IPS-20b (cell line): ENCODE measurements around the gene USP49.

ENCODE experiments used
- H3K27ac ChIP-seq: one replicate; pipeline ENCODE4 v1.5.1; 2013; ENCODE audit warnings: low read length
- H3K27me3 ChIP-seq: 2 replicates; pipeline ENCODE4 v1.6.1; 2013; ENCODE audit warnings: mild to moderate bottlenecking, low read length, inconsistent platforms; ENCODE audit not compliant: insufficient read depth
- H3K36me3 ChIP-seq: 2 replicates; pipeline ENCODE4 v1.6.1; 2013; ENCODE audit warnings: low read depth, mild to moderate bottlenecking, inconsistent platforms, low read length, moderate library complexity; ENCODE audit not compliant: insufficient read depth
- H3K4me1 ChIP-seq: 2 replicates; pipeline ENCODE4 v1.6.1; 2013; ENCODE audit warnings: mild to moderate bottlenecking, control low read depth, inconsistent platforms, low read length, moderate library complexity; ENCODE audit not compliant: insufficient read depth
- H3K4me3 ChIP-seq: 2 replicates; pipeline ENCODE4 v1.5.1; 2013; ENCODE audit warnings: mild to moderate bottlenecking, low read length, inconsistent platforms
- H3K9ac ChIP-seq: 2 replicates; pipeline ENCODE4 v1.6.1; 2013; ENCODE audit warnings: low read depth, mild to moderate bottlenecking, inconsistent platforms, low read length, moderate library complexity
- H3K9me3 ChIP-seq: 2 replicates; pipeline ENCODE4 v1.6.1; 2013; ENCODE audit warnings: mild to moderate bottlenecking, low read depth, low read length, inconsistent platforms; ENCODE audit not compliant: insufficient read depth

USP49 gene

DNA sequence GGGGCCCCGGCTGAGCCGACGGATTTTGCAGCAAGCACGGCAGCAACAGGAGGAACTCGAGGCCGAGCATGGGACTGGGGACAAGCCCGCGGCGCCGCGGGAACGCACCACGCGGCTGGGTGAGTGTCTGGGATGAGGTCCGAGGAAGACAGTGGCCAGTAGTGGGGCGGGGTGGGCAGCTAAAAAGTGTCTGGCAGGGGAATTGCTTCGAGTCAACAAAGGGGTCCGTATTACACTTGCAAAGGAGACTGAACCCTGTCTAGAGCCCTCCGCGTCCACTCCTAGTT, 26.5 kb upstream of the USP49 start:
- H3K9ac ChIP-seq: peak overlapping the region; percentile 97
- peaks cover 10% of the 10 kb centered on the region for H3K4me1 ChIP-seq
- peak overlapping the region; percentile 91 for H3K27ac ChIP-seq
- H3K27me3 ChIP-seq: no peaks in the 10 kb centered on the region
- H3K36me3 ChIP-seq: peaks cover 29% of the 10 kb centered on the region
- no peaks in the 10 kb centered on the region for H3K9me3 ChIP-seq
- H3K4me3 ChIP-seq: peak overlapping the region; percentile 95

DNA sequence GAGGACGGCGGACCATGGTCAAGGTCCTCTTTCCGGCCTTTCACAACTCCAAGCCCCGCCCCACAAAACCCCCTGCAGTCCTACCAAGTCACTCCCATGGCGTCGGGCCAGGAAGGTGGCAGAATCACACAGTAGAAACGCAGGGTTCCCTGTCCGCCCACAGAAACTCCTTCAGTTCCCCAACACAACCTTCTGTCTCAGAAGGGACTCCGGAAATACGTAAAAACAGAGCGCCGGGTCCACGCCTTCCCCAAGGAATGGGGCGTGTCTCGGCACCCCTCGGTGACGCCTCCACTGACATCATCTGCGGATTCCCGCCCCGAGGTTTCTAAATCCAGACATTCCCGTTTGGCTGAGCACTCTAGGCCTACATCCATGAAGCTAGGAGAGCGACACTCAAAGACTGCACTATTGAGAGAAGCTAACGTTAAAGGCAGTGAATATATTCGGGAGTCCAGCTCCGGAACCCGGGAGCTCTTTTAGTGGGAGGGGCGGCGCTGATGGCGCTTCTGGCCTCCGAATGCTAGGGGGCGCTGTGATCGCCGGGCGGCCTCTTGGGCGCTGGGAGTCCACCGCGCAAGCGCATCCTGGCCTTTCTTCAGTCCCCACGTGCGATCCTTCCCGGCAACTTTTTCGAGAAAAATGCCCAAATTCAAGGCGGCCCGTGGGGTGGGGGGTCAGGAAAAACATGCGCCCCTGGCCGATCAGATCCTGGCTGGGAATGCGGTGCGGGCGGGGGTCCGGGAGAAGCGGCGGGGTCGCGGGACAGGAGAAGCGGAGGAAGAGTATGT, 25.9 kb upstream of the USP49 start, which contains the start of the genes BYSL and MED20:
Gene BYSL, plus strand, starts transcription at position 579 of the 791 bp plus-strand sequence. Its CDS starts 64 bp downstream, at position 643.
Gene MED20, minus strand, starts transcription at position 219 of the 791 bp plus-strand sequence. Its CDS starts 121 bp downstream, at position 98.
- Histone ChIP-seq H3K9ac (peak within 1 kb of the TSS; percentile 97), H3K9me3 (no peaks in the 10 kb centered on the region), H3K36me3 (peaks cover 31% of the 10 kb centered on the region), H3K27me3 (no peaks in the 10 kb centered on the region), H3K4me3 (peak within 1 kb of the TSS; percentile 95), H3K4me1 (peaks cover 10% of the 10 kb centered on the region), H3K27ac (peak within 1 kb of the TSS; percentile 91)

DNA sequence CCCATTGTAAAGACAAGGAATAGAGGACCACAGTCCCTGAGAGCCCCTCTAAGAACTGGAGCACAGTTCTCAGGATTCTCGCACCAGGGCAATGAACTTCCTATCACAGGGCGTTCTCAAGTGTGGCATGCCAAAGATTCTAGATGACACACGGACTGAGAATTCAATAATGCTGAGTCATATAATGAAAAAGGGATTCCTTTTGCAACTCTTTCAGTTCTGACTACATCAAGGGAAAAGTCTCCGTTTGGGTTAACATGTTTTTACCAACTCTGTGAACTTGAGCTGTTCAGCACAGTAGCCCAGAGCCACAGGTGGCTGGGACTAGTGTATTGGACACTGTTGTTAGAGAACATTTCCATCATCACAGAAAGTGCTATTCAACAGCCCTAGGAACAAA, 22.4 kb upstream of the USP49 start:
- Histone ChIP-seq H3K9ac (no peak overlapping the region), H3K9me3 (no peaks in the 10 kb centered on the region), H3K36me3 (peaks cover 32% of the 10 kb centered on the region), H3K27ac (no peak overlapping the region), H3K27me3 (no peaks in the 10 kb centered on the region), H3K4me1 (peaks cover 9% of the 10 kb centered on the region), H3K4me3 (no peak overlapping the region)

DNA sequence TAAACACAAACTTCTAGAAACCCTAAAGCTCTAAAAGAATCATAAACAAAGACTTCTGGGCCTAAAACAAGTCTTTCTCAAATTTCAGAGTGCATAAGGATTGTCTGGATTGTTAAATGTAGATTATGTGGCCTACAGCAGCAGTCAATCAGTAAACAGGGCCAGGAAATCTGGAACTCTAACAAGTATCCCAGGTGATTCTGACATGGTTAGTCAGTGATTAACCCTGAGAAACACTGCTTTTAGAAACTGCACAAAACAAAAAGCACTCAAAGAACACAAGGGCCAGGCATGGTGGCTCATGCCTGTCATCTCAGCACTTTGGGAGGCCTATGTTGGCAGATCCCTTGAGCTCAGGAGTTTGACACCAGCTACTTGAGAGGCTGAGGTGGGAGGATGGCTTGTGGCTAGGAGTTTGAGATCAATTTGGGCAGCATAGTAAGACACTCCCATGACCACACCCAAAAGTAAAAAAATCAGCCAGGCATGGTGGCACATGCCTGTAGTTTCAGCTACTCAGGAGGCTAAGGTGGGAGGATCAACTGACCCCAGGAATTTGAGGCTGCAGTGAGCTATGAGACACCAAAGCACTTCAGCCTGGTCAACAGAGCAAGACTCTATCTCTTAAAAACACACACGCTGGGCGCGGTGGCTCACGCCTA, 19.8 kb upstream of the USP49 start:
- Histone ChIP-seq H3K27ac (no peak overlapping the region), H3K4me1 (peaks cover 3% of the 10 kb centered on the region), H3K4me3 (no peak overlapping the region), H3K27me3 (no peaks in the 10 kb centered on the region), H3K36me3 (peaks cover 39% of the 10 kb centered on the region), H3K9me3 (no peaks in the 10 kb centered on the region), H3K9ac (no peak overlapping the region)

DNA sequence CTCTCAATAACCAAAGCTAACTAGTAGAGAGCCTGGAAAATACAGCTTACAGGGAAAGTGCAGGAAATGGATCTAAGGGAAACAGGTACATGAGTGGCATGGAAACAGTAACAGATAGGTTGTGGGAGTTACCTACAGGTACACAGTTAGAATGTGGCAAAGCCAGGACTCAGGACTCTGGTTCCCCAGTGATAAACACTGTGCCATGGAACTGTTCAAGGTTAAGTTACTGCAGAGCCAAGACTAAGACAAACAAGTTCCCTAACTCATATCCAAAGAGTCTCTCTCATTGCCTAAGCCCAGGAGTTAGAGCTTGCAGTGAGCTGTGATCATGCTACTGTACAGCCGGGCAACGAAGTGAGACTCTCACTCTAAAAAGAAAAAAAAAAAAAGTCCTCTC, 19.2 kb upstream of the USP49 start:
- no peaks in the 10 kb centered on the region for H3K9me3 ChIP-seq
- no peaks in the 10 kb centered on the region for H3K4me1 ChIP-seq
- no peaks in the 10 kb centered on the region for H3K27me3 ChIP-seq
- H3K9ac ChIP-seq: no peak overlapping the region
- H3K36me3 ChIP-seq: peaks cover 43% of the 10 kb centered on the region
- H3K27ac ChIP-seq: no peak overlapping the region
- H3K4me3 ChIP-seq: no peak overlapping the region

DNA sequence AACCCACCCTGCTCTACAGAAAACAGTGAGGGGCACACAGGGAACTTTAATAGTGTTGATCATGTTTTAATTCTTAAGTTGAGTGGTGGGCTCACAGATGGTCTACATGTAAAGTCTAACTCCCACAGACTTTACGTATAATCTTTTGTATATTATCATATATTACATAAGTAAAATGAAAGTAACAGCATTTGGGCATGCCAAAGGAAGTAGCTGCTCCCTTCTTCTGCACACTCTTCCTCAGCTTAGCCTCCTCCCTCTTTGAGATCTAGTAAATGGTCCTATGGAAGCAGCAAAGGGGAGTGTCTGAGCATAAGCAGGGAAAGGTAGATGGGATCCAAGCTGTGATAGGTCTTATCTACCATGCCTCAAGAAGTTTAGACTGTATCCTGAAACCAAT, 14.6 kb upstream of the USP49 start:
- Histone ChIP-seq H3K27me3 (no peaks in the 10 kb centered on the region), H3K36me3 (peaks cover 74% of the 10 kb centered on the region), H3K4me3 (no peak overlapping the region), H3K27ac (no peak overlapping the region), H3K9me3 (no peaks in the 10 kb centered on the region), H3K9ac (no peak overlapping the region), H3K4me1 (no peaks in the 10 kb centered on the region)

DNA sequence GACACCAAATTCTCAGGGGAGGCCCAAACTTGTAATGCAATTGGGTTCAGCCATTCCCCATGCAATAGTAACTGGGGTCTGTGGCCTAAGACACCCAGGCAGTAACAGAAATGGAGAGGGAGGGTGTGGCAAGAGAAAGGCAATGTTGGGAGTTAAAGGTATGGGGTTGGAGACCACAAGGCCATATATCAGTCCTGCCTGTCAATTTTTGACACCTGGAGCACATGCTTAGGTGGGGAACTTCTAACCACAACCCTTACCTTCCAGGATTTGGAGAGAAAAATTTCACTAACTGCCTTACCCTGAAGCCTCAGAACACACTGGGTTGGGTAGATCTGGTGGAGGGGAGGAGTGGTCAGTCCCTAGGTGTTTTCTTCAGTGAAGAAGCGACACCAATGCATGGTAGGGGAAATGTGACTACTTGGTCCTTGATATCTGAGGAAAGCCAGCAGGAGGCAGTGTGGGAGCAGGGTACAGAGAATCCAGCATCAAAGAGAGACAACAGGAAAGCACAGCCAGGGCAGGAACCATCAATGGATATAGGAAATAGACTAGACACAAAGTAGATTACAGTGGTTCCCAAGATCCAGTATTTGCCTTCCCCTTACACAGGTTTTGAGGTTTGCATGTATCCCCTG, 6.8 kb upstream of the USP49 start:
- H3K36me3 ChIP-seq: peaks cover 30% of the 10 kb centered on the region
- H3K27ac ChIP-seq: no peak overlapping the region

DNA sequence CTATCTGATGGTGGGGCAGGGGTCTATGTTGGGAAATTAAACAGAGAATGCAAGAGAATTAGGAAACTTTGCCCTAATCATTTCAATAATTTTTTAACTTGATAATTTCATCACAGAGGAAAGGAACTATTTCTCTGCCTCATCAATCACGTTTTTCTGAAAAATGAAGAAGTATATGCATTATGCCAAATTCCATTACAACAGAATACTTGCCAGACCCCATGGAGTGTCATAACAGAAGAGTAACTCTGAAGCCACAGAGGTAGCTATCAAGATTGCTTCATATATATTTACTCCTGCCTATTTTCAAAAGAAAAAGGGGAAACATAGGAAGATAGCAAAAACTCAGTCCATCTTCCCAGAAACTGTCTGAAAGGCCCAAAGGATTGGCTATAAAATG, 5.7 kb upstream of the USP49 start:
- H3K27ac ChIP-seq: no peak overlapping the region
- no peak overlapping the region for H3K9ac ChIP-seq
- peaks cover 5% of the 10 kb centered on the region; the same call in 1 of the 2 replicates for H3K4me1 ChIP-seq
- H3K36me3 ChIP-seq: peaks cover 18% of the 10 kb centered on the region; the same call in 1 of the 2 replicates
- H3K27me3 ChIP-seq: no peaks in the 10 kb centered on the region
- H3K4me3 ChIP-seq: no peak overlapping the region
- H3K9me3 ChIP-seq: no peaks in the 10 kb centered on the region

More for the DNA sequence above, 6.8 kb upstream of the USP49 start:
- H3K27me3 ChIP-seq: no peaks in the 10 kb centered on the region
- H3K9me3 ChIP-seq: no peaks in the 10 kb centered on the region
- H3K4me1 ChIP-seq: no peaks in the 10 kb centered on the region
- H3K4me3 ChIP-seq: no peak overlapping the region
- no peak overlapping the region for H3K9ac ChIP-seq

DNA sequence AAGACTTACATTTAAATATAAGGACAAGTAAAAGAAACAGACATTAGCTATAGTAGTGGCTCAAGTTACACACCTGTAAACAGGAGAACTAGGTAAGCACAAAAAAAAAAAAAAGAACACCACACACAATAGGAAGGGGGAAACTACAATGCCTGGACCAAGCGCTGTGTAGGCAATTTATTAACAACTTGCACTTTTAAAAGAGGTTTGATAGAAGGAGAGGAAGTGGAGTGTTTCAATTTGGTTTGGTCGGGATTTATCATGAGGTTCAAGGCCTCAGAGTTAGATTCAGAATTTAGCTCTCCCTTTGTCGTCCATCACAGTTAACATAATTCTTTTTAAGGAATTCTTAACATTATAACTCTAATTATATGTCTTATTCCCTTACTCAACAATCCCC, 1.1 kb upstream of the USP49 start:
- H3K4me3 ChIP-seq: peak overlapping the region; percentile 92
- peaks cover 16% of the 10 kb centered on the region; the same call in 1 of the 2 replicates for H3K4me1 ChIP-seq
- peak overlapping the region; percentile 90; the same call in 1 of the 2 replicates for H3K9ac ChIP-seq
- peaks cover under 1% of the 10 kb centered on the region; the same call in 1 of the 2 replicates for H3K36me3 ChIP-seq
- no peaks in the 10 kb centered on the region for H3K9me3 ChIP-seq
- 0 out of 2 replicates have a peak, but pooled peaks cover 6% of the 10 kb centered on the region for H3K27me3 ChIP-seq
- H3K27ac ChIP-seq: no peak overlapping the region

DNA sequence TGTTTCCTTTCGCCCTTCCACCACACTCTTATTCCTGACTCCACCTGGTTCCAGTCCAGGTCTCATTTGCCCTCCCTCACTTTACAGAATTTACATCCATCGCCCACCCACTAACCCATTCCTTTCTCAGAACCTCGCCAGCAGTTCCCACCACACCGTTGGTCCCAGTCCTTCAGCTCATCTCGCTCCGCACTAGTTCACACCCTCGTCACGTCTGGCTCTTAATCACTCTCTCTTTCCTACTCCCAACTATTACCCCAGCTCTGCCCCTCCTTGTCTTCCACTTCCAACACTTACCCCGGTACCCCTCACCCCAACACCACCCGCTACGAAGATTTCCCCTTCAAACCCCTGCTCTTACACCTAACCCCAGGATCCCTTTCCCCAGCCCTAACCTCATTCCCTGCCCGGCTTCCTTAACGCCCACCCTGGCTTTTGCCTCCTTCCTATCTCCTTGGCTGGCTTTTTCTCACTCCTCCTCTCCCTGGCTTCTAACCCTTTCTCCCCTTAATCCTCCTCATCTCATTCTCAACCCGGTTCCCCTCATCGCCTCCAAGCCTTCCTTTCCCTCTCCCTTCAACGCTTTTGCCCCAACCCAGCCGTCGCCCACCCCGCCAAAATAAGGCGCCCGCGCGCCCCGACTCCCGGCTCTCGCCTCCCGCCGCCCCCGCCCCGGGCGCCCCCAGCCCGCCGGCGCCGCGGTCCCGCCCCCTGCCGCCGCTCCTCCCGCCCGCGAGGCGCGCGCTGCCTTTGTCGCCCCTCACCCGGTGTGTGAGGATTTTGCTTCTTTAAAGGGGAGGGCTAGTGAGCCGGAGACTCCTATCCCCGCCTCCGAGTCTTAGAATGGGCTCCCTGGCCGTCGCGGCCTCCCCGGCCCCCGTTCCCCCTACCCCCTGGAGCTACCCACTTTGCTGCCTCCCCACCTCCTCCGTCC, 542 bp downstream of the USP49 start:
- Histone ChIP-seq H3K4me1 (peaks cover 16% of the 10 kb centered on the region; the same call in 1 of the 2 replicates), H3K4me3 (peak overlapping the region; percentile 92), H3K27ac (peak overlapping the region; percentile 43), H3K9ac (peak overlapping the region; percentile 94), H3K36me3 (no peaks in the 10 kb centered on the region), H3K27me3 (0 out of 2 replicates have a peak, but pooled peaks cover 6% of the 10 kb centered on the region), H3K9me3 (no peaks in the 10 kb centered on the region)
